ENCODE results near the gene DGKZ.

DNA sequence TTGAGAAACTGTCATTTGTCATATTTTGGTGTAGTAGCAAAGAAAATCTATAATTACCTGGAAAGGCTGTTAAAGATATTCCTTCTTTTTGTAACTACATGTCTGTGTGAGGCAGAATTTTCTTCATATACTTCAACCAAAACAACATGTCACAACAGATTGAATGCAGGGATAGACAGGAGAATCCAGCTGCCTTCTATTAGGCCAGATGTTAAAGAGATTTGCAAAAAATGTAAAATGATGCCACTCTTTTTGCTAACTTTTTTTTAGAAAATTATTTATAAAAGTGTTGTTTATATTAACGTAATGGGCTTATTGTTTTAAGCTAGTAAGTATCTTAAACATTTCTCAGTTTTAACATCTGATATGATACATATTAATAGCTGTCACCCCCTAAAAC lies 12.7 kb downstream of the DGKZ start:
- TF ChIP-seq SP1 (IDR thresholded peaks at IDR 0.05) (no peak), BHLHE40 (IDR thresholded peaks at IDR 0.05; ENCODE audit: borderline replicate concordance) (no peak), HDGF (IDR thresholded peaks at IDR 0.05; ENCODE audit: borderline replicate concordance) (no peak), FOXK2 (IDR thresholded peaks at IDR 0.05) (no peak), ARNT (IDR thresholded peaks at IDR 0.05) (no peak), L3MBTL2 (conservative IDR thresholded peaks at IDR 0.05) (no peak), CTBP1 (IDR thresholded peaks at IDR 0.05; ENCODE audit: borderline replicate concordance) (no peak), SUZ12 (IDR thresholded peaks at IDR 0.05) (no peak), FOXM1 (IDR thresholded peaks at IDR 0.05; ENCODE audit: borderline replicate concordance) (no peak), NFRKB (IDR thresholded peaks at IDR 0.05) (no peak)
- TF ChIP-seq, protein P1, sequence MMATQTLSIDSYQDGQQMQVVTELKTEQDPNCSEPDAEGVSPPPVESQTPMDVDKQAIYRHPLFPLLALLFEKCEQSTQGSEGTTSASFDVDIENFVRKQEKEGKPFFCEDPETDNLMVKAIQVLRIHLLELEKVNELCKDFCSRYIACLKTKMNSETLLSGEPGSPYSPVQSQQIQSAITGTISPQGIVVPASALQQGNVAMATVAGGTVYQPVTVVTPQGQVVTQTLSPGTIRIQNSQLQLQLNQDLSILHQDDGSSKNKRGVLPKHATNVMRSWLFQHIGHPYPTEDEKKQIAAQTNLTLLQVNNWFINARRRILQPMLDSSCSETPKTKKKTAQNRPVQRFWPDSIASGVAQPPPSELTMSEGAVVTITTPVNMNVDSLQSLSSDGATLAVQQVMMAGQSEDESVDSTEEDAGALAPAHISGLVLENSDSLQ (IDR thresholded peaks at IDR 0.05), result no peak

All from HEK293T (cell line).